WI38 (cell line): ENCODE results near the gene GPR18.

Experiments used
- H3K4me3 ChIP-seq: 2 replicates; pipeline ENCODE4 v1.5.1; 2011; ENCODE audit warnings: low read depth, mild to moderate bottlenecking, control low read depth, low read length
- CTCF ChIP-seq: IDR thresholded peaks from 2 replicates; pipeline ENCODE4 v1.5.1; 2012; ENCODE audit warnings: low read depth, mild to moderate bottlenecking, control low read depth, low read length

Gene GPR18

GRCh38 chr13:99267927-99268326 is 9.7 kb upstream of the GPR18 start:
- H3K4me3 ChIP-seq, result no peak overlapping the region
- TF ChIP-seq CTCF, result no peak

- TF ChIP-seq CTCF, result no peak
- no peak overlapping the region for H3K4me3 ChIP-seq
These were observed 8.6 kb upstream of the GPR18 start for GRCh38 chr13:99266827-99267226.

GRCh38 chr13:99265821-99266426 is 7.7 kb upstream of the GPR18 start:
- peak; percentile 26; the same call in 1 of the 2 replicates for TF ChIP-seq CTCF
- no peak overlapping the region for H3K4me3 ChIP-seq

- no peak overlapping the region for H3K4me3 ChIP-seq
- no peak for TF ChIP-seq CTCF
These were observed 7.1 kb upstream of the GPR18 start for GRCh38 chr13:99265162-99265800.

- TF ChIP-seq CTCF, result no peak
- H3K4me3 ChIP-seq, result no peak overlapping the region
These were observed 5.9 kb upstream of the GPR18 start for GRCh38 chr13:99264051-99264450.

- TF ChIP-seq CTCF, result no peak
- H3K4me3 ChIP-seq, result no peak overlapping the region
These were observed 5.1 kb upstream of the GPR18 start for GRCh38 chr13:99263126-99263785.

GRCh38 chr13:99261059-99261458 is 2.9 kb upstream of the GPR18 start:
- TF ChIP-seq CTCF, result no peak
- H3K4me3 ChIP-seq, result no peak overlapping the region
